ENCODE data around the gene TP53AIP1.

GRCh38 chr11:128893578-128894285, 48.9 kb downstream of the TP53AIP1 start:
- no peak for TF ChIP-seq POLR2A (IDR thresholded peaks at IDR 0.05)
- TF ChIP-seq, protein P1, sequence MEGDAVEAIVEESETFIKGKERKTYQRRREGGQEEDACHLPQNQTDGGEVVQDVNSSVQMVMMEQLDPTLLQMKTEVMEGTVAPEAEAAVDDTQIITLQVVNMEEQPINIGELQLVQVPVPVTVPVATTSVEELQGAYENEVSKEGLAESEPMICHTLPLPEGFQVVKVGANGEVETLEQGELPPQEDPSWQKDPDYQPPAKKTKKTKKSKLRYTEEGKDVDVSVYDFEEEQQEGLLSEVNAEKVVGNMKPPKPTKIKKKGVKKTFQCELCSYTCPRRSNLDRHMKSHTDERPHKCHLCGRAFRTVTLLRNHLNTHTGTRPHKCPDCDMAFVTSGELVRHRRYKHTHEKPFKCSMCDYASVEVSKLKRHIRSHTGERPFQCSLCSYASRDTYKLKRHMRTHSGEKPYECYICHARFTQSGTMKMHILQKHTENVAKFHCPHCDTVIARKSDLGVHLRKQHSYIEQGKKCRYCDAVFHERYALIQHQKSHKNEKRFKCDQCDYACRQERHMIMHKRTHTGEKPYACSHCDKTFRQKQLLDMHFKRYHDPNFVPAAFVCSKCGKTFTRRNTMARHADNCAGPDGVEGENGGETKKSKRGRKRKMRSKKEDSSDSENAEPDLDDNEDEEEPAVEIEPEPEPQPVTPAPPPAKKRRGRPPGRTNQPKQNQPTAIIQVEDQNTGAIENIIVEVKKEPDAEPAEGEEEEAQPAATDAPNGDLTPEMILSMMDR (IDR thresholded peaks at IDR 0.05) = no peak

Measured in prostate gland (tissue), 2 donors.